ENCODE measurements around the gene ABCD4. TPM values are rescaled to one million over a fixed set of nuclear protein-coding genes. Genes with fewer than 3 reads are reported as not detected.

Gene ABCD4
- total RNA-seq, 1 experiment from 2014 or later = 45.3 TPM

- TF ChIP-seq ATF3 (IDR thresholded peaks at IDR 0.05) (no peak), SIN3A (IDR thresholded peaks at IDR 0.05; ENCODE audit: low read depth) (no peak)
Observed at GRCh38 chr14:74260525-74261233, 42.1 kb downstream of the ABCD4 start (continued).

GRCh38 chr14:74259513-74259912, 43.2 kb downstream of the ABCD4 start:
- no peak overlapping the region for H3K4me3 ChIP-seq (replicated peaks in 1 of 2; ENCODE audit: low read depth in 1 of 2, low read length in 2 of 2)
- intact Hi-C loops (cut with micrococcal nuclease) = no loop called here
- no peaks in the 10 kb centered on the region for H3K36me3 ChIP-seq (ENCODE audit: control insufficient read depth in 1 of 2, insufficient read depth in 2 of 2, low read length in 2 of 2)
- POLR2A ChIA-PET = no interaction called here
- H3K27ac ChIP-seq (ENCODE audit: low read depth, low read length) = no peak overlapping the region
- ATAC-seq = no peak
- no TSS peak for BruUV-seq (replicated peaks)
- TF ChIP-seq MAX (IDR thresholded peaks at IDR 0.05) = no peak
- TF ChIP-seq SIN3A (IDR thresholded peaks at IDR 0.05; ENCODE audit: low read depth) = no peak
- TF ChIP-seq EZH2phosphoT487 (IDR thresholded peaks at IDR 0.05; ENCODE audit: borderline replicate concordance) = no peak
- no peak for TF ChIP-seq YY1 (IDR thresholded peaks at IDR 0.05; ENCODE audit: extremely low read depth, insufficient replicate concordance, low read depth, low read length)
- TF ChIP-seq POLR2A (IDR thresholded peaks at IDR 0.05; ENCODE audit: borderline replicate concordance, extremely low read depth, insufficient read depth, insufficient read length) = no peak
- no peak for TF ChIP-seq SP1 (IDR thresholded peaks at IDR 0.05; ENCODE audit: low read depth)
- TF ChIP-seq ELF1 (IDR thresholded peaks at IDR 0.05; ENCODE audit: borderline replicate concordance, low read depth) = no peak
- no peak for TF ChIP-seq SRF (IDR thresholded peaks at IDR 0.05; ENCODE audit: low read depth)
- no peak for TF ChIP-seq ATF3 (IDR thresholded peaks at IDR 0.05)
- TF ChIP-seq POLR2AphosphoS5 (IDR thresholded peaks at IDR 0.05; ENCODE audit: low read depth, low read length) = no peak
- no peak for TF ChIP-seq ZNF274 (IDR thresholded peaks at IDR 0.05; ENCODE audit: low read depth, low read length)
- H4K20me1 ChIP-seq (ENCODE audit: insufficient read depth) = no peaks in the 10 kb centered on the region
- no peak overlapping the region for H3K4me2 ChIP-seq (ENCODE audit: low read length)
- peaks cover 0 to 12% of the 10 kb centered on the region in 2 experiments; a peak in 3 of 4 replicates for H3K4me1 ChIP-seq (ENCODE audit: control insufficient read depth in 1 of 2, insufficient read depth in 2 of 2, low read length in 2 of 2)
- H2AFZ ChIP-seq (ENCODE audit: low read depth, low read length, poor library complexity, severe bottlenecking) = no peak overlapping the region
- H3K9me2 ChIP-seq (ENCODE audit: insufficient read depth) = no peaks in the 10 kb centered on the region
- H3K9ac ChIP-seq (ENCODE audit: low read length) = no peak overlapping the region
- no peaks in the 10 kb centered on the region for H3K79me2 ChIP-seq (ENCODE audit: insufficient read depth, low read length)
- CTCF ChIA-PET = no interaction called here
- no peaks in the 10 kb centered on the region for H3K9me3 ChIP-seq (ENCODE audit: control insufficient read depth in 1 of 2, insufficient read depth in 1 of 2, low read depth in 1 of 2, low read length in 2 of 2)
- no peak for DNase-seq (ENCODE audit: low read depth, low spot score)
- H3K27me3 ChIP-seq (ENCODE audit: insufficient read depth, low read length) = no peaks in the 10 kb centered on the region
- RAD21 ChIA-PET (ENCODE audit: low non-redundant PET in 1 of 2, low total read pairs in 2 of 2, uncharacterized antibody in 2 of 2, unreplicated experiment in 2 of 2) = no interaction called here
